ENCODE data around the gene DICER1.

Gene DICER1

DNA sequence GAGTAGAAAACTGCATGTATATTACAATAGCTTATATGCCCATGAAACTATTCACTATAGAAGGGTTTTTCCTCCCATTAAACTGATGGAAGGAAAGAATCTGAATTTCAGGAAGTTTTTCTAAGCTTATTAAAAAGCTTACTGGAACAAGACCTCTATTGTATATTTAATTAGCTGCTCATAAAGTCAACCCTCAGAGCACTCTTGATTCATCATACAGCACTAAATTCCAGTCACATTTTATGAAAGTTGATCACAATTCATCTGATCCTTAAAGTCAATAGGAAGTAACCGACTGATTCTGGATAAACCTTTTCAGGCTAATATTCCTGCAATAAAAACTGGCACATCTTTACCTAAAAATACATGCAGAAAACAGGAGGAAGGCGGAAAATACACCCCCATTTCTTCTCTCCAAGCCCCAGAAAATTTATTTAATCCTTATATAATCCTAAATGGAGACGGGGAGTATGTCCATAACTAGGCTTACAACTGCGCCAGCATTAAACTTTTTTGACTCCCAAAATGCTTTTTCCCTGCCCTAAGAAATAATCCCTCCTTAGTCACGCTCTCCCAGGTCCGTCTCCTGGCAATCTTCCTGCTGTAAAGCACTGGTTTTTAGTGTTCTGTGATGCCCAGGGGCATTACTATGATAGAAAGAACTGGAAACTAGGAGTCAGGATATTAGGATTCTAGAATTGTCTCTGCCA lies 35.3 kb downstream of the DICER1 start:
- Histone ChIP-seq H4K91ac (ENCODE audit: low read depth, low read length, poor library complexity) (no peak overlapping the region), H3K23ac (ENCODE audit: low read depth, low read length, poor library complexity) (no peak overlapping the region), H2BK12ac (ENCODE audit: low read length) (no peak overlapping the region), H2BK15ac (ENCODE audit: low read length) (no peak overlapping the region), H3K18ac (ENCODE audit: low read length) (no peak overlapping the region), H3K9me3 (replicated peaks in 1 of 2; ENCODE audit: control insufficient read depth in 2 of 2, insufficient read depth in 1 of 2, low read depth in 1 of 2, low read length in 2 of 2) (no peaks in the 10 kb centered on the region), H3K27me3 (ENCODE audit: control insufficient read depth in 3 of 3, insufficient read depth in 3 of 3, low read depth in 1 of 3, low read length in 3 of 3) (no peaks in the 10 kb centered on the region), H2BK120ac (ENCODE audit: low read depth, low read length) (no peak overlapping the region), H4K8ac (ENCODE audit: low read depth, low read length) (no peak overlapping the region), H3K36me3 (replicated peaks in 1 of 2; ENCODE audit: control insufficient read depth in 2 of 2, insufficient read depth in 2 of 2, low read length in 2 of 2) (peaks cover 2 to 95% of the 10 kb centered on the region in 2 donors), H3K14ac (ENCODE audit: low read length) (no peak overlapping the region), H3K9ac (ENCODE audit: low read depth, low read length, poor library complexity) (no peak overlapping the region), H2BK5ac (ENCODE audit: low read length) (no peak overlapping the region), H3K79me1 (ENCODE audit: low read depth, low read length) (no peaks in the 10 kb centered on the region), H3K4ac (ENCODE audit: low read length) (no peak overlapping the region), H2AFZ (ENCODE audit: low read length) (no peak overlapping the region), H3K27ac (replicated peaks; ENCODE audit: low read length) (no peak overlapping the region), H3K4me1 (ENCODE audit: control insufficient read depth in 2 of 2, insufficient read depth in 1 of 2, low read depth in 1 of 2, low read length in 2 of 2) (peaks cover 11 to 17% of the 10 kb centered on the region in 2 donors), H2AK5ac (ENCODE audit: low read depth, low read length) (no peak overlapping the region), H3K4me2 (ENCODE audit: insufficient read depth, low read length, poor library complexity, severe bottlenecking) (no peak overlapping the region), H3K4me3 (ENCODE audit: low read length in 2 of 2) (no peak overlapping the region)
- no CpG with 5 or more reads among the region's 6 CpGs for WGBS, 2 donors (ENCODE audit: extremely low coverage in 2 of 2, insufficient read length in 2 of 2, insufficient replicate concordance in 1 of 2)
- no peak for DNase-seq (ENCODE audit: low spot score)

DNA sequence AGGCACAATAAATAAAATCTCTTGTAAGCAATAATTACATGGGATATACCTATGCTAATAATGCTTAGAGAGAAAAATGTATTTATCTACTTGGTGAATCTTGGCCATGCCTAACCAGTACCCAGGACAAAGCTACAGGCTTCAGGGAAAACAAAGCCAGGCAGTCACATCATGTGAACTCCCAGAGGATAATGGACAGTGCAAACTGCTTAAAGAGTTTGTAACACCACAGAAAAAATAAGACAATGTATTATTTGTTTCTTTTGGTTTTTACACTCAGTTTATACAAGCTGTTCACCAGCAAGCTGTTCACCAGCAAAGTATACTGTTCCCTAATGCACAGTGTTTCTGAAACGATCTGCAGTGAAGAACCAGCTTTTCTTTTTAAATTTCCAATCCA lies 38.0 kb downstream of the DICER1 start:
- H3K36me3 ChIP-seq (replicated peaks in 1 of 2; ENCODE audit: control insufficient read depth in 2 of 2, insufficient read depth in 2 of 2, low read length in 2 of 2), result peaks cover 8 to 97% of the 10 kb centered on the region in 2 donors
- H3K4ac ChIP-seq (ENCODE audit: low read length), result no peak overlapping the region
- no peak overlapping the region for H2AFZ ChIP-seq (ENCODE audit: low read length)
- no peaks in the 10 kb centered on the region for H3K9me3 ChIP-seq (replicated peaks in 1 of 2; ENCODE audit: control insufficient read depth in 2 of 2, insufficient read depth in 1 of 2, low read depth in 1 of 2, low read length in 2 of 2)
- H3K4me3 ChIP-seq (ENCODE audit: low read length in 2 of 2), result no peak overlapping the region
- H3K27me3 ChIP-seq (ENCODE audit: control insufficient read depth in 3 of 3, insufficient read depth in 3 of 3, low read depth in 1 of 3, low read length in 3 of 3), result no peaks in the 10 kb centered on the region
- peaks cover 3 to 4% of the 10 kb centered on the region in 2 donors for H3K4me1 ChIP-seq (ENCODE audit: control insufficient read depth in 2 of 2, insufficient read depth in 1 of 2, low read depth in 1 of 2, low read length in 2 of 2)
- H4K8ac ChIP-seq (ENCODE audit: low read depth, low read length), result no peak overlapping the region
- no peak overlapping the region for H2BK5ac ChIP-seq (ENCODE audit: low read length)
- no peak overlapping the region for H2AK5ac ChIP-seq (ENCODE audit: low read depth, low read length)
- no peak overlapping the region for H3K14ac ChIP-seq (ENCODE audit: low read length)
- H2BK15ac ChIP-seq (ENCODE audit: low read length), result no peak overlapping the region
- no peak overlapping the region for H3K27ac ChIP-seq (replicated peaks; ENCODE audit: low read length)
- H2BK120ac ChIP-seq (ENCODE audit: low read depth, low read length), result no peak overlapping the region
- no peak overlapping the region for H2BK12ac ChIP-seq (ENCODE audit: low read length)
- no peaks in the 10 kb centered on the region for H3K79me1 ChIP-seq (ENCODE audit: low read depth, low read length)
- H3K18ac ChIP-seq (ENCODE audit: low read length), result no peak overlapping the region
- H3K23ac ChIP-seq (ENCODE audit: low read depth, low read length, poor library complexity), result no peak overlapping the region
- no peak overlapping the region for H3K4me2 ChIP-seq (ENCODE audit: insufficient read depth, low read length, poor library complexity, severe bottlenecking)
- no peak for DNase-seq (ENCODE audit: low spot score)
- H4K91ac ChIP-seq (ENCODE audit: low read depth, low read length, poor library complexity), result no peak overlapping the region
- H3K9ac ChIP-seq (ENCODE audit: low read depth, low read length, poor library complexity), result no peak overlapping the region
- no CpG with 5 or more reads among the region's 1 CpG for WGBS, 2 donors (ENCODE audit: extremely low coverage in 2 of 2, insufficient read length in 2 of 2, insufficient replicate concordance in 1 of 2)

DNA sequence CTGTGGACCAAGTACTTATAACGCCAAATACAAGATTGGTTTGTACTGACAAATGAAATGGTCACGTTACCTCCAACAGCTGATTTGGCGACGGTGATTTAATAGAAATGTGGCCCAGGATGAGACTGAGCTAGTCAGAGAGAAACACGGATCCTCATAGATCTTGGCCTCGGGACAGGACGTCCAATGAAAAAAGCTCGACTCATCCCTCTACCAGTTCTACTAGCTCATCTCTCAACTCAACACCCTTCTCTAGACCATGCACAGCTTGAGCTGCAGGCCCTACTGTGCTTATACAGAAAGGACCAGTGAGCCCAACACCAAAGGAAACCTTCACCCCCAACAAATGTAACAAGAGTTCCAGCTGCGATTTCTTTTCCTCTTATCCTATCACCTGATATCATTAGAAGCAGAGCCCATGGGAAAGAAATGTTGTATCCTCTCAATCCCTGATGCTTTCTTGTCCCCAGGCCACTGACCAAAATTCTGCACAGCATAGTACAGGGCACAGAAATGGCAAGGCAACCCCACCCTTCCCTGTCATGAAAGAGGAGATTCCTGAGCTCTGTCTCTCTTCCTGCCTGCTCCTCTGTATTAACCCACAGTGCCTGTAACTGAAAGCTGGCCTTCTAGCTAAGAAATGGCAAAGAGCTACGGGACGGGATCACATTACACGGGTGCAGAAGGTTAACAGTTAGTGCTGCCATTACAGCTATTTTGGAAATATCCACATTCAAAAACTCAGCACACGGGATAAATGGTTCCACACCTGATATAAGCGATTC lies 39.2 kb downstream of the DICER1 start:
- H3K27ac ChIP-seq (replicated peaks; ENCODE audit: low read length), result no peak overlapping the region
- no peaks in the 10 kb centered on the region for H3K79me1 ChIP-seq (ENCODE audit: low read depth, low read length)
- WGBS, 2 donors (ENCODE audit: extremely low coverage in 2 of 2, insufficient read length in 2 of 2, insufficient replicate concordance in 1 of 2), result no CpG with 5 or more reads among the region's 14 CpGs
- H3K23ac ChIP-seq (ENCODE audit: low read depth, low read length, poor library complexity), result no peak overlapping the region
- no peak overlapping the region for H2BK12ac ChIP-seq (ENCODE audit: low read length)
- peaks cover 3 to 4% of the 10 kb centered on the region in 2 donors for H3K4me1 ChIP-seq (ENCODE audit: control insufficient read depth in 2 of 2, insufficient read depth in 1 of 2, low read depth in 1 of 2, low read length in 2 of 2)
- no peak overlapping the region for H2AFZ ChIP-seq (ENCODE audit: low read length)
- no peak overlapping the region for H3K4me3 ChIP-seq (ENCODE audit: low read length in 2 of 2)
- DNase-seq (ENCODE audit: low spot score), result no peak
- H4K91ac ChIP-seq (ENCODE audit: low read depth, low read length, poor library complexity), result no peak overlapping the region
- H2BK15ac ChIP-seq (ENCODE audit: low read length), result no peak overlapping the region
- no peaks in the 10 kb centered on the region for H3K27me3 ChIP-seq (ENCODE audit: control insufficient read depth in 3 of 3, insufficient read depth in 3 of 3, low read depth in 1 of 3, low read length in 3 of 3)
- H3K9ac ChIP-seq (ENCODE audit: low read depth, low read length, poor library complexity), result no peak overlapping the region
- H2BK120ac ChIP-seq (ENCODE audit: low read depth, low read length), result no peak overlapping the region
- H2AK5ac ChIP-seq (ENCODE audit: low read depth, low read length), result no peak overlapping the region
- no peak overlapping the region for H3K4ac ChIP-seq (ENCODE audit: low read length)
- no peak overlapping the region for H3K4me2 ChIP-seq (ENCODE audit: insufficient read depth, low read length, poor library complexity, severe bottlenecking)
- H2BK5ac ChIP-seq (ENCODE audit: low read length), result no peak overlapping the region
- H3K9me3 ChIP-seq (replicated peaks in 1 of 2; ENCODE audit: control insufficient read depth in 2 of 2, insufficient read depth in 1 of 2, low read depth in 1 of 2, low read length in 2 of 2), result no peaks in the 10 kb centered on the region
- H4K8ac ChIP-seq (ENCODE audit: low read depth, low read length), result no peak overlapping the region
- H3K36me3 ChIP-seq (replicated peaks in 1 of 2; ENCODE audit: control insufficient read depth in 2 of 2, insufficient read depth in 2 of 2, low read length in 2 of 2), result peaks cover 7 to 97% of the 10 kb centered on the region in 2 donors
- H3K18ac ChIP-seq (ENCODE audit: low read length), result no peak overlapping the region
- no peak overlapping the region for H3K14ac ChIP-seq (ENCODE audit: low read length)

DNA sequence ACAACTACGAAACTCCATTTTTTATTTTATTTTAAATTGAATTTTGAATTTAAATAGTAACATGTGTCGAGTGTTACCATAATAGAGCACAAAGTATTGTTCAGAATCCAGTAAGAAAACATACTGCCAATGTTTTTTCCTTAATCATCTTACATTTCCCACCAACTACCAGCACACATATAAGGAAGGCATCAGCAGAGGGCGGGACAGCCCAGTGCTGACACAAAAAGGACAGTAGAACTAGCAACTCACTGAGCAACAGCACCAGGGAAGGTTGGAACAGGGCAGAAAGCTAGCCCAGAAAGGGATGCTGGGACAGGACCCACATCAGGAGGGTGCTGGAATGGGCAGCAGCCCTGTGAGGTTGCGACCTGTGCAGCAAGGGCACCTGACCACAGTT lies 43.9 kb downstream of the DICER1 start:
- no peak overlapping the region for H2BK5ac ChIP-seq (ENCODE audit: low read length)
- H4K8ac ChIP-seq (ENCODE audit: low read depth, low read length), result no peak overlapping the region
- H3K36me3 ChIP-seq (replicated peaks in 1 of 2; ENCODE audit: control insufficient read depth in 2 of 2, insufficient read depth in 2 of 2, low read length in 2 of 2), result peaks cover 19 to 99% of the 10 kb centered on the region in 2 donors
- H3K23ac ChIP-seq (ENCODE audit: low read depth, low read length, poor library complexity), result no peak overlapping the region
- no peaks in the 10 kb centered on the region for H3K27me3 ChIP-seq (ENCODE audit: control insufficient read depth in 3 of 3, insufficient read depth in 3 of 3, low read depth in 1 of 3, low read length in 3 of 3)
- WGBS, 2 donors (ENCODE audit: extremely low coverage in 2 of 2, insufficient read length in 2 of 2, insufficient replicate concordance in 1 of 2), result no CpG with 5 or more reads among the region's 4 CpGs
- no peak overlapping the region for H3K4me3 ChIP-seq (ENCODE audit: low read length in 2 of 2)
- H2BK12ac ChIP-seq (ENCODE audit: low read length), result no peak overlapping the region
- H2BK120ac ChIP-seq (ENCODE audit: low read depth, low read length), result no peak overlapping the region
- H2AFZ ChIP-seq (ENCODE audit: low read length), result no peak overlapping the region
- no peak overlapping the region for H3K27ac ChIP-seq (replicated peaks; ENCODE audit: low read length)
- no peak overlapping the region for H3K18ac ChIP-seq (ENCODE audit: low read length)
- DNase-seq (ENCODE audit: low spot score), result no peak
- H3K14ac ChIP-seq (ENCODE audit: low read length), result no peak overlapping the region
- H3K4ac ChIP-seq (ENCODE audit: low read length), result no peak overlapping the region
- peaks cover 2% of the 10 kb centered on the region for H3K79me1 ChIP-seq (ENCODE audit: low read depth, low read length)
- no peak overlapping the region for H2AK5ac ChIP-seq (ENCODE audit: low read depth, low read length)
- no peak overlapping the region for H4K91ac ChIP-seq (ENCODE audit: low read depth, low read length, poor library complexity)
- no peak overlapping the region for H3K9ac ChIP-seq (ENCODE audit: low read depth, low read length, poor library complexity)
- H3K9me3 ChIP-seq (replicated peaks in 1 of 2; ENCODE audit: control insufficient read depth in 2 of 2, insufficient read depth in 1 of 2, low read depth in 1 of 2, low read length in 2 of 2), result peaks cover 0 to 2% of the 10 kb centered on the region in 2 donors
- H2BK15ac ChIP-seq (ENCODE audit: low read length), result no peak overlapping the region
- H3K4me2 ChIP-seq (ENCODE audit: insufficient read depth, low read length, poor library complexity, severe bottlenecking), result no peak overlapping the region
- H3K4me1 ChIP-seq (ENCODE audit: control insufficient read depth in 2 of 2, insufficient read depth in 1 of 2, low read depth in 1 of 2, low read length in 2 of 2), result peaks cover 0 to 3% of the 10 kb centered on the region in 2 donors

All from neuronal stem cell (in vitro differentiated cells).